LNCAP (cell line): ENCODE data around the gene LPP.

Experiments used
- TF ChIP-seq, protein P1 (sequence below): fragments of 450-650 bp; IDR thresholded peaks from 2 replicates; pipeline ENCODE4 v1.5.1; 2017; ENCODE audit warnings: mild to moderate bottlenecking

Gene LPP

DNA sequence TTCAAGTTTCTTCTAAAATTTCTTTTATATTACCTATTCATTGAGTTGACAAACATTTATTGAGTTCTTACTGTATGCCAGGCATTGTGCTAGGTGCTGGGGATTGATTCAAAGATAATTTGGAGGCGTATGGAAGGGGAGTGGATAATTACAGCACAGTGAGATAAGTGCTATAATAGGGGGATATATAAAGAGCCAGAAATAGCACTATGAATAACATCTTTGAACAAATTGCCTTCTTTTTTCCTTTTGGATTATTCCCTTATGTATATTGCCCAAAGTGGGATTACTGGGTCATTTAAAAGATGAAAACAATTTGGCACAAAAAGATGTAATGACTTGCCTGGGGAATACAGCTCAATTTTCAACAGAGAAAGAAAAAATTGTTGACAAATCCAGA, 64.6 kb downstream of the LPP start:
- TF ChIP-seq, protein P1, sequence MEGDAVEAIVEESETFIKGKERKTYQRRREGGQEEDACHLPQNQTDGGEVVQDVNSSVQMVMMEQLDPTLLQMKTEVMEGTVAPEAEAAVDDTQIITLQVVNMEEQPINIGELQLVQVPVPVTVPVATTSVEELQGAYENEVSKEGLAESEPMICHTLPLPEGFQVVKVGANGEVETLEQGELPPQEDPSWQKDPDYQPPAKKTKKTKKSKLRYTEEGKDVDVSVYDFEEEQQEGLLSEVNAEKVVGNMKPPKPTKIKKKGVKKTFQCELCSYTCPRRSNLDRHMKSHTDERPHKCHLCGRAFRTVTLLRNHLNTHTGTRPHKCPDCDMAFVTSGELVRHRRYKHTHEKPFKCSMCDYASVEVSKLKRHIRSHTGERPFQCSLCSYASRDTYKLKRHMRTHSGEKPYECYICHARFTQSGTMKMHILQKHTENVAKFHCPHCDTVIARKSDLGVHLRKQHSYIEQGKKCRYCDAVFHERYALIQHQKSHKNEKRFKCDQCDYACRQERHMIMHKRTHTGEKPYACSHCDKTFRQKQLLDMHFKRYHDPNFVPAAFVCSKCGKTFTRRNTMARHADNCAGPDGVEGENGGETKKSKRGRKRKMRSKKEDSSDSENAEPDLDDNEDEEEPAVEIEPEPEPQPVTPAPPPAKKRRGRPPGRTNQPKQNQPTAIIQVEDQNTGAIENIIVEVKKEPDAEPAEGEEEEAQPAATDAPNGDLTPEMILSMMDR: no peak

DNA sequence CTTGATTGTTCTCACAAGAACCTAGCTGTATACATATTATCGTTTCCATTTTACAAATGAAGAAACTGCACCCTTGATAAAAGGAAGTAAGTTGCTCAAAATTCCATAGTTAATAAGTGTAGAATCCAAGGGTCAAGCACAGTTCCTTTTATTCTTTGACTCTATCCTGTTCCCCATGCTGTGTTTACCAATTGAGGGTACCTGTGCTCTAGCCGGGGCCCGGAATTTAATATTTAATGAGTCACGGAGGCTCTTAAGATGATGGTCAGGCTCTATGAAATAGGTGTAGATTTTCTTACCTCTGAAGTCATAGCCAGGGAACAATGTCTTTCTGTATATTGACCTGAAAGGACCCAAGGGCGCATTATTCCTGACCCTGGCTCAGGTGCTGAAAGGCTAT, 65.2 kb downstream of the LPP start:
- TF ChIP-seq, protein P1: no peak

DNA sequence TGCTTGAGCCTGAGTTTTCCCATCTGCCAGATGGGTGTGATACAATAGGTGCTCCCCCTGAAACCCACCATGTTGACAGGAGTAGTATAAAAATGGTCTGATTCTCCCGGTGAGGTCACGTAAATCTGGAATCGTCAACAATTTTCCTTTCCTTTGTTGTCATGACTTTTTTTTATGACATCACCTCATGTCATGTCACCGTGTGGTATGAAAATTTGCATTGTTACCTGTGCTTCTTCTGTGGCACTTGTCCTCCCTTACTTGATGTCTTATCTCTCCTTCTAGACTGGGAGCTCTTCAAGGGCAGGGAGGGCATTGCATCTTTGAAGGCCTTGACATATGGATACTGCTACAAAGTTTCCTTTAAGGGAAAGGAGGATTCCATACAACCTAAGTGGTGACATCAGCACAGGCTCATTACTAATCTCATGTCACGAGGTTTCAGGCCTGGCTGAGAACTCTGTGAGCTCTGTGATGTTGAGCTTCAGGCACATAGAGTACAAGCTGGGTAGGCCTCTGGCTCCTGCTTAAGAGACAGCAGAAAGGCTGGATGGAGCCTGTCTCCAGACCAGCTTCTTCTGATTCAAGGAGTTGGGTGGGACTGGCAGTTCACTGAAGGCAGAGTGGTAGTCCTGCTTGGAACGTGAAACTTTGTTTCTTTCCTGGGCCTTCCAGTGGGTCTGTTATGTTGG, 66.3 kb downstream of the LPP start:
- TF ChIP-seq, protein P1: no peak

DNA sequence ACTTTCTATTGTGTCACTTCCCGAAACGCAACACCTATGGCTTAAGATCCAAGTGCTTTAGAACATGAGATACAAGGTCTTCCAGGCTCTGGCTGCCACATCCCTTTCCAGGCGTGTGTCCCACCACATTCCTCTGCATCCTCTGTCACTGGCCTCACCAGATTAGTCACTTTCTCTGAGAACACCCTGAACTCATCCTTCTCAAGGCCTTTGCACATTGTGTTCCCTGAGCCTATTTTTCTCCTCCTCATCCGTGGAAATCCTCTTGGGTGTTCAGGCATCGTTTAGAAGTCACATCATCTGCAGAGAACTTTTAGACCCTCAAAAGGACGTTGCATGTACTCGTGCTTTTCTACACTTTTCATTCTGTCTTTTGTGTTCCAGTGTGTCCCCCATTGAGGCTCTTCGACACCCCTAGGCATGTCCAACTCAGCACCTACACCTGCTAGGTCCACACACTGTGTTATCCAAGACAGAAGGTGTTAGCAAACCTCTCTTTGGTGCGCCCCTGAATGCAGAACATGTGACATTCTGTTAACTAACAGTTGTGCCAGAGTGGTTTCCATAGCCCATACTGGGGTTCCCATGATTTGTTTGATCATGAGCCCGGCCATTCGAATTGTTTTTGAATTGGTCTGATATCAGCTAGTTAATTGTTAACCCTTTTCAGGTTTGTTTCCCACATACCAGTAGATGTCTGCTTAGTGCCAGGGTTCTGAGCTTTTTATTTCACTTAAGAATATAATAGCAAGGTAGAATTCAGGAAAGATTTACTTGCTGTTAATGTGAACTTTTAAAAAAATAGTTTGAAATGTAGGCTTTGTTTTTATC, 67.2 kb downstream of the LPP start:
- TF ChIP-seq, protein P1: no peak

DNA sequence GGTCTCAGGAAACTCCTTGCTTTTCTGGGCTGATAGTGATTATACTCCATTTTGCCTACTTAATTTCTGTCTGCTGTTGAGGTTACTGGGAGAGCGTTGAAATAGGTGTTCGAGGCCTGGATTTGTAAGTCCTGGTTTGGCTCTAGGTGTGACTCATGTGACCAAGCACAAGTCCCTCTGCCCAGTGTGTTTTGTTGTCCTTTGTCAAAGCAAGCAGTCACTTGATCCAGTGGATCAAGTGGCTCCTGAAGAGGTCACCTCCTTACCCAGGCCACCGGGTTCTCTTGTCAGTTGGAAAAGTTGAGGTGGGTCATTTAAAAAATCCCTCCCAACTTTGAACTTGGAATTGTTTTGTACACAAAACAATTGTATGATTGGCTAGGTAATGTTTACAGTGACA, 70.0 kb downstream of the LPP start:
- TF ChIP-seq, protein P1: no peak

DNA sequence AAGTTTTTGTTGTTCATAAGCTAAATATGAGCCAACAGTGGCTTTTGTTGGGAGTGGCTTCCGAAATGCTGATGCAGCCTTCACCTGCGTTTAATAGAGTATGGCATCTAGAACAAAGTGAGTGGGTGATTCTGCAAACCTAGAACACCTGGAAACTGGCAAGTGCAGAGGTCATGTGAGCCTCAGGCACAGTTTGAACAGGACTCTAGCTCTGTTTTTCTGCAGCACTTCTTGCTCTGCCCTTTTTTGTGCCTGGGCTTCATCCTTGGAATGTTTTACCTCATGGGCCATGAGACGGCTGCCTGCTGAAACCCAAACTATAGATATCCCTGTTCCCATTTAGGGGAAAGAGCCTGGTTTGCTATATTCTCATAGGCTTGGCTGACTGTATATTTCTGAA, 73.5 kb downstream of the LPP start:
- TF ChIP-seq, protein P1: no peak

DNA sequence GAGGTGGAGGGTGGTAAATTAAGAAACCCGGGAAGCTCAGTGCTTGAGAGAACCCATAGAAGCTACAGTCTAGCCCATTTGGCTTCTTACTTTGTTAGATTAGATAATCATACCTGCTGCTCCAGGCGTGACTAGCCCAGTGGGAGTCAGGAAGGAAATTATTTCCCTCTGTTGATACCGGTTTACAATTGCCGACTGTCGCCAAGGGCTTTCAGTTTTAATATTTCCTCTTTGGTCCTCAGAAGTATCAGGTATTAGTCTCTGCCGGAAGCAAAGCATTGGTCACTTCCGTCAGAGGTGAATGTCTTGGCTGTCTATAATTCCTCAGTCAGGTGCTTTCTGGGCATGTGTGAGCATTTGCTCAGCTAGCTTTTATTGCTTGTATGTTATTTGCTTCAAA, 75.2 kb downstream of the LPP start:
- TF ChIP-seq, protein P1: no peak
